Neural cell (in vitro differentiated cells): ENCODE data around the gene IGLON5. TPM values are rescaled to one million over a fixed set of nuclear protein-coding genes. Genes with fewer than 3 reads are reported as not detected.

Source experiments
- H2AFZ ChIP-seq: fragments of 200-600, 300-800 bp; sonication (generic), shearing (Covaris generic); 2 replicates; pipeline ENCODE4 v1.6.0; 2014; ENCODE audit warnings: low read depth, mild to moderate bottlenecking, antibody characterized with exemption, low read length, moderate library complexity
- H3F3A ChIP-seq: fragments of 200-600 bp; shearing (Covaris generic); 2 replicates; pipeline ENCODE4 v1.6.1; 2016; ENCODE audit warnings: mild to moderate bottlenecking, moderate library complexity, mixed read lengths, antibody characterized with exemption, low read length; ENCODE audit not compliant: insufficient read depth, poor library complexity, severe bottlenecking
- H3K27ac ChIP-seq: fragments of 200-600, 300-800 bp; sonication (generic), shearing (Covaris generic); 2 replicates; pipeline ENCODE4 v1.5.1; 2014; ENCODE audit warnings: mild to moderate bottlenecking, low read length, moderate library complexity
- H3K27me3 ChIP-seq: fragments of 300-800, 200-600 bp; sonication (generic), shearing (Covaris generic); 2 replicates; pipeline ENCODE4 v1.6.0; 2014; ENCODE audit warnings: mild to moderate bottlenecking, low read depth, low read length, moderate library complexity; ENCODE audit not compliant: insufficient read depth
- H3K36me3 ChIP-seq: fragments of 300-800, 200-600 bp; sonication (generic), shearing (Covaris generic); 2 replicates; pipeline ENCODE4 v1.5.1; 2014; ENCODE audit warnings: mild to moderate bottlenecking, antibody characterized with exemption, low read length, moderate library complexity; ENCODE audit not compliant: insufficient read depth
- H3K4me2 ChIP-seq: fragments of 300-800, 200-600 bp; sonication (generic), shearing (Covaris generic); 2 replicates; pipeline ENCODE4 v1.6.0; 2014; ENCODE audit warnings: mild to moderate bottlenecking, low read length
- H3K4me3 ChIP-seq: fragments of 300-800, 200-600 bp; sonication (generic), shearing (Covaris generic); 2 replicates; pipeline ENCODE4 v1.5.1; 2014; ENCODE audit warnings: mild to moderate bottlenecking, low read length, moderate library complexity
- H3K79me2 ChIP-seq: fragments of 200-600 bp; shearing (Covaris generic); replicated peaks from 2 replicates; pipeline ENCODE4 v1.6.0; 2014; ENCODE audit warnings: mild to moderate bottlenecking, low read length, moderate library complexity; ENCODE audit not compliant: insufficient read depth
- H3K9ac ChIP-seq: fragments of 300-800, 200-600 bp; sonication (generic), shearing (Covaris generic); 2 replicates; pipeline ENCODE4 v1.6.1; 2016; ENCODE audit warnings: mild to moderate bottlenecking, low read length, mixed read lengths
- H3K9me2 ChIP-seq: fragments of 200-600 bp; shearing (Covaris generic); 2 replicates; pipeline ENCODE4 v1.6.1; 2016; ENCODE audit warnings: mild to moderate bottlenecking, low read length, mixed read lengths; ENCODE audit not compliant: insufficient read depth
- H3K9me3 ChIP-seq: fragments of 200-600, 300-800 bp; sonication (generic), shearing (Covaris generic); 2 replicates; pipeline ENCODE4 v1.6.1; 2016; ENCODE audit warnings: mild to moderate bottlenecking, mixed run types, low read length, moderate library complexity, mixed read lengths
- H4K20me1 ChIP-seq: fragments of 200-600 bp; shearing (Covaris generic); 2 replicates; pipeline ENCODE4 v1.6.1; 2016; ENCODE audit warnings: mild to moderate bottlenecking, mixed run types; ENCODE audit not compliant: insufficient read depth
- CTCF ChIP-seq: fragments of 450-650 bp; IDR thresholded peaks from 2 replicates; pipeline ENCODE4 v1.5.1; 2014; ENCODE audit warnings: antibody characterized with exemption, mild to moderate bottlenecking, moderate library complexity; ENCODE audit not compliant: poor library complexity, severe bottlenecking
- EP300 ChIP-seq: fragments of 450-650 bp; conservative IDR thresholded peaks from 2 replicates; pipeline ENCODE4 v1.6.1; 2014; ENCODE audit warnings: antibody characterized with exemption, mild to moderate bottlenecking, moderate library complexity; ENCODE audit not compliant: poor library complexity, severe bottlenecking
- EZH2 ChIP-seq: fragments of 200-600, 300-800 bp; shearing (Covaris generic), sonication (generic); IDR thresholded peaks from 2 replicates; pipeline ENCODE4 v1.6.1; 2014; ENCODE audit warnings: antibody characterized with exemption, low read length, borderline replicate concordance, mild to moderate bottlenecking; ENCODE audit not compliant: insufficient read depth, poor library complexity, severe bottlenecking
- MXI1 ChIP-seq: fragments of 450-650 bp; conservative IDR thresholded peaks from 2 replicates; pipeline ENCODE4 v1.6.1; 2014; ENCODE audit warnings: antibody characterized with exemption, mild to moderate bottlenecking; ENCODE audit not compliant: poor library complexity, severe bottlenecking
- POLR2AphosphoS5 ChIP-seq: IDR thresholded peaks from 2 replicates; pipeline ENCODE4 v1.6.1; 2012
- RAD21 ChIP-seq: fragments of 450-650 bp; conservative IDR thresholded peaks from 2 replicates; pipeline ENCODE4 v1.6.1; 2014; ENCODE audit warnings: antibody characterized with exemption, mild to moderate bottlenecking, moderate library complexity
- REST ChIP-seq: IDR thresholded peaks from 2 replicates; pipeline ENCODE4 v1.6.1; 2012; ENCODE audit warnings: borderline replicate concordance
- SMC3 ChIP-seq: fragments of 450-650 bp; conservative IDR thresholded peaks from 2 replicates; pipeline ENCODE4 v1.6.1; 2014; ENCODE audit warnings: antibody characterized with exemption, mild to moderate bottlenecking, moderate library complexity; ENCODE audit not compliant: poor library complexity
- TAF1 ChIP-seq: IDR thresholded peaks from 2 replicates; pipeline ENCODE4 v1.6.1; 2012; ENCODE audit warnings: low read depth
- polyA plus RNA-seq: library from polyadenylated mRNA; depleted of rRNA; stranded (reverse); fragments of >200 nt; gene quantifications from 2 replicates; pipeline ENCODE4 v1.2.3, GENCODE V29; 2014

Gene IGLON5
- polyA plus RNA-seq, 1 donor from 2014 or later, result 13.5 TPM

GRCh38 chr19:51337861-51338562 is 26.6 kb downstream of the IGLON5 start:
- no peaks in the 10 kb centered on the region for H4K20me1 ChIP-seq
- H3K36me3 ChIP-seq, result no peaks in the 10 kb centered on the region
- H3K79me2 ChIP-seq, result no peaks in the 10 kb centered on the region
- H3K9me2 ChIP-seq, result no peaks in the 10 kb centered on the region
- no peak overlapping the region for H2AFZ ChIP-seq
- TF ChIP-seq REST, result no peak
- no peak for TF ChIP-seq EP300
- TF ChIP-seq MXI1, result no peak
- TF ChIP-seq TAF1, result no peak
- no peak for TF ChIP-seq CTCF
- no peak for TF ChIP-seq POLR2AphosphoS5
- TF ChIP-seq EZH2, result no peak
- TF ChIP-seq SMC3, result no peak
- TF ChIP-seq RAD21, result no peak
- H3F3A ChIP-seq, result no peaks in the 10 kb centered on the region
- no peak overlapping the region for H3K27ac ChIP-seq
- H3K4me2 ChIP-seq, result no peak overlapping the region
- peak overlapping the region; percentile 72 for H3K4me3 ChIP-seq
- H3K9ac ChIP-seq, result no peak overlapping the region
- H3K9me3 ChIP-seq, result no peaks in the 10 kb centered on the region
- peaks cover 5% of the 10 kb centered on the region for H3K27me3 ChIP-seq

- Histone ChIP-seq H4K20me1 (no peaks in the 10 kb centered on the region), H3F3A (no peaks in the 10 kb centered on the region), H2AFZ (peak overlapping the region; percentile 31), H3K27me3 (peaks cover 5% of the 10 kb centered on the region), H3K9me3 (no peaks in the 10 kb centered on the region), H3K79me2 (no peaks in the 10 kb centered on the region), H3K36me3 (no peaks in the 10 kb centered on the region), H3K4me3 (peak overlapping the region; percentile 72), H3K9me2 (no peaks in the 10 kb centered on the region), H3K27ac (peak overlapping the region; percentile 53), H3K9ac (peak overlapping the region; percentile 70), H3K4me2 (peak overlapping the region; percentile 36)
- peak; percentile 92 for TF ChIP-seq SMC3
- peak; percentile 51 for TF ChIP-seq MXI1
- no peak for TF ChIP-seq REST
- TF ChIP-seq EP300, result no peak
- TF ChIP-seq RAD21, result peak; percentile 83
- peak; percentile 31 for TF ChIP-seq POLR2AphosphoS5
- TF ChIP-seq CTCF, result peak; percentile 86
- no peak for TF ChIP-seq TAF1
- TF ChIP-seq EZH2, result no peak
Observed at GRCh38 chr19:51338563-51339312, 27.3 kb downstream of the IGLON5 start.
